ENCODE data around the gene SDK2.

- TF ChIP-seq POLR2A (IDR thresholded peaks at IDR 0.05) (no peak), CTCF (IDR thresholded peaks at IDR 0.05) (no peak)
These were observed 284.2 kb downstream of the SDK2 start for GRCh38 chr17:73359987-73360410.

Data from ovary (tissue), 3 donors.